ENCODE data around the gene CELSR1. TPM values are rescaled to one million over a fixed set of nuclear protein-coding genes. Genes with fewer than 3 reads are reported as not detected.

The CELSR1 gene
- total RNA-seq, 1 experiment from 2014 or later = 22.6 TPM

- H2AFZ ChIP-seq (ENCODE audit: low read length) = no peak overlapping the region
- H3K4me2 ChIP-seq (ENCODE audit: insufficient read depth, insufficient read length, low read length) = no peak overlapping the region
- H2BK12ac ChIP-seq (ENCODE audit: insufficient read length, low read depth, low read length) = no peak overlapping the region
- H3K79me1 ChIP-seq (ENCODE audit: insufficient read depth, low read depth, low read length, poor library complexity, severe bottlenecking) = no peaks in the 10 kb centered on the region
- H3K56ac ChIP-seq (ENCODE audit: insufficient read length, low read depth, low read length) = no peak overlapping the region
- Mint-ChIP-seq H3K4me3 (no peak overlapping the region), H3K27ac (no peak overlapping the region), H3K9me3 (no peaks in the 10 kb centered on the region), H3K36me3 (ENCODE audit: insufficient read depth in 1 of 3, low read depth in 3 of 3) (peaks cover 24 to 82% (median 59%) of the 10 kb centered on the region in 3 experiments; a peak in 6 of 7 replicates), H3K4me1 (peaks cover 0 to 6% of the 10 kb centered on the region in 2 experiments; a peak in 1 of 4 replicates), H3K27me3 (ENCODE audit: low read depth) (no peaks in the 10 kb centered on the region)
- no peaks in the 10 kb centered on the region for H4K20me1 ChIP-seq (ENCODE audit: control insufficient read depth, insufficient read depth, insufficient read length)
- no peak overlapping the region for H2BK5ac ChIP-seq (ENCODE audit: insufficient read length, low read length)
- DNase-seq = no peak
- H3K27ac ChIP-seq (ENCODE audit: insufficient read length, low read depth, low read length) = no peak overlapping the region
- no peaks in the 10 kb centered on the region for H3K4me1 ChIP-seq (ENCODE audit: insufficient read depth, low read length)
- no peaks in the 10 kb centered on the region for H3K9me3 ChIP-seq (ENCODE audit: control insufficient read depth, low read depth, low read length)
- H2BK15ac ChIP-seq (ENCODE audit: low read depth, low read length) = no peak overlapping the region
- H3K79me2 ChIP-seq (ENCODE audit: insufficient read depth, low read length) = no peaks in the 10 kb centered on the region
- no peak overlapping the region for H4K91ac ChIP-seq (ENCODE audit: insufficient read length, low read depth, low read length)
- H3K9ac ChIP-seq (ENCODE audit: extremely low read depth, insufficient read length, low read length) = no peak overlapping the region
- TF ChIP-seq CTCF (conservative IDR thresholded peaks at IDR 0.05) = no peak
- no peak overlapping the region for H4K8ac ChIP-seq (replicated peaks; ENCODE audit: insufficient read length, low read depth, low read length)
- no peak overlapping the region for H2BK120ac ChIP-seq (ENCODE audit: low read depth, low read length, poor library complexity, severe bottlenecking)
- H3K23me2 ChIP-seq (ENCODE audit: insufficient read length, low read depth, low read length, poor library complexity, severe bottlenecking) = no peaks in the 10 kb centered on the region
- no peak overlapping the region for H3K4ac ChIP-seq (ENCODE audit: low read depth, low read length)
- no peak overlapping the region for H4K5ac ChIP-seq (ENCODE audit: insufficient read length, low read depth, low read length)
- no peak overlapping the region for H2BK20ac ChIP-seq (ENCODE audit: low read depth, low read length, poor library complexity, severe bottlenecking)
- no peak overlapping the region for H3T11ph ChIP-seq (ENCODE audit: low read length)
- H3K14ac ChIP-seq (ENCODE audit: insufficient read depth, low read length) = no peak overlapping the region
- no peak overlapping the region for H3K18ac ChIP-seq (ENCODE audit: insufficient read length, low read depth, low read length)
- no CpG with 5 or more reads among the region's 11 CpGs for WGBS (ENCODE audit: extremely low coverage, insufficient read length, low lambda C conversion rate)
- no peak overlapping the region for H3K23ac ChIP-seq (ENCODE audit: insufficient read length, low read depth, low read length)
- no peaks in the 10 kb centered on the region for H3K27me3 ChIP-seq (ENCODE audit: insufficient read depth, low read length)
- H2AK5ac ChIP-seq (ENCODE audit: insufficient read length, low read length) = no peak overlapping the region
Measured at GRCh38 chr22:46328797-46329196, 208.6 kb downstream of the CELSR1 start.

All from H9 (cell line).